K562 (cell line): ENCODE measurements around the gene PRELID1. TPM values are rescaled to one million over a fixed set of nuclear protein-coding genes. Genes with fewer than 3 reads are reported as not detected.
A peak's percentile ranks its signal among the peaks of the same experiment; 100 is the strongest.

Source experiments
- BRF1 ChIP-seq: IDR thresholded peaks from 3 replicates; pipeline ENCODE4 v1.6.1; 2011; ENCODE audit warnings: borderline replicate concordance, mild to moderate bottlenecking; ENCODE audit not compliant: insufficient read length; ENCODE audit errors: extremely low read depth
- CBX1 ChIP-seq: sonication (generic); IDR thresholded peaks from 2 replicates; pipeline ENCODE4 v1.6.1; 2016; ENCODE audit warnings: antibody characterized with exemption, low read depth, mild to moderate bottlenecking
- CHCHD3 ChIP-seq: fragments of 250-450 bp; sonication (Bioruptor Pico); IDR thresholded peaks from 2 replicates; pipeline ENCODE4 v2.1.2; 2022; ENCODE audit warnings: mild to moderate bottlenecking
- ESRRB ChIP-seq: fragments of 250-450 bp; sonication (Bioruptor Pico); IDR thresholded peaks from 2 replicates; pipeline ENCODE4 v1.5.0; 2020; ENCODE audit warnings: mild to moderate bottlenecking, moderate library complexity, borderline replicate concordance
- FOXA3 ChIP-seq, 2 experiments: fragments of 450-650 bp in 1 of 2; sonication (generic) in 1 of 2; formaldehyde crosslinking; IDR thresholded peaks in 1 of 2; conservative IDR thresholded peaks in 1 of 2; 2 replicates each; pipeline versions ENCODE4 v1.4.0 to v1.8.0; 2020 to 2022; ENCODE audit warnings: mild to moderate bottlenecking in 2 of 2, missing genetic modification reagents in 1 of 2
- HNRNPLL ChIP-seq: fragments of 200-400 bp; formaldehyde crosslinking; IDR thresholded peaks from 2 replicates; pipeline ENCODE4 v1.6.1; 2017; ENCODE audit warnings: low read length, low read depth, mild to moderate bottlenecking; ENCODE audit not compliant: poor library complexity, severe bottlenecking
- MLX ChIP-seq, 2 experiments: fragments of 450-650 bp in 1 of 2; sonication (generic) in 1 of 2; formaldehyde crosslinking; conservative IDR thresholded peaks; 2 replicates each; pipeline versions ENCODE4 v1.4.0 to v1.8.1; 2020 to 2022; ENCODE audit warnings: mild to moderate bottlenecking in 1 of 2, missing genetic modification reagents in 1 of 2
- MTF1 ChIP-seq: fragments of 250-450 bp; sonication (Bioruptor Pico); IDR thresholded peaks from 2 replicates; pipeline ENCODE4 v1.9.0; 2021; ENCODE audit warnings: moderate library complexity, mild to moderate bottlenecking, inconsistent platforms, borderline replicate concordance
- NCOA2 ChIP-seq, 2 experiments: fragments of 450-650 bp; IDR thresholded peaks; 2 replicates each; pipeline ENCODE4 v1.6.1; 2018; ENCODE audit warnings: mild to moderate bottlenecking in 2 of 2, moderate library complexity in 1 of 2; ENCODE audit not compliant: partially characterized antibody in 2 of 2
- NFIX ChIP-seq: fragments of 250-450 bp; sonication (Bioruptor Pico); IDR thresholded peaks from 2 replicates; pipeline ENCODE4 v1.4.0; 2020; ENCODE audit warnings: low read depth, mild to moderate bottlenecking, moderate library complexity
- NFYB ChIP-seq: IDR thresholded peaks from 2 replicates; pipeline ENCODE4 v1.6.1; 2011; ENCODE audit warnings: mild to moderate bottlenecking, moderate library complexity; ENCODE audit not compliant: insufficient read length; ENCODE audit errors: extremely low read depth
- PATZ1 ChIP-seq: fragments of 250-450 bp; sonication (Bioruptor Pico); IDR thresholded peaks from 2 replicates; pipeline ENCODE4 v1.5.0; 2020; ENCODE audit warnings: mild to moderate bottlenecking, borderline replicate concordance
- RBM14 ChIP-seq: fragments of 200-400 bp; formaldehyde crosslinking; IDR thresholded peaks from 2 replicates; pipeline ENCODE4 v1.6.1; 2018; ENCODE audit warnings: low read depth, mild to moderate bottlenecking, low read length, moderate library complexity, borderline replicate concordance; ENCODE audit not compliant: insufficient read depth
- SMARCC2 ChIP-seq: fragments of 450-650 bp; IDR thresholded peaks from 2 replicates; pipeline ENCODE4 v1.6.1; 2017; ENCODE audit warnings: antibody characterized with exemption, moderate library complexity, mild to moderate bottlenecking, low read depth
- SNIP1 ChIP-seq: fragments of 450-650 bp; IDR thresholded peaks from 2 replicates; pipeline ENCODE4 v1.7.1; 2017; ENCODE audit warnings: low read depth, mild to moderate bottlenecking
- TOE1 ChIP-seq, 2 experiments: fragments of 450-650 bp in 1 of 2; sonication (generic) in 1 of 2; formaldehyde crosslinking in 1 of 2; IDR thresholded peaks; 2 replicates each; pipeline versions ENCODE4 v1.7.1 to v1.8.0; 2016 to 2022; ENCODE audit warnings: borderline replicate concordance in 2 of 2, mild to moderate bottlenecking in 2 of 2, antibody characterized with exemption in 1 of 2, inconsistent platforms in 1 of 2, low read depth in 1 of 2, missing genetic modification reagents in 1 of 2, moderate library complexity in 1 of 2
- UBTF ChIP-seq, 2 experiments: IDR thresholded peaks; 2 replicates each; pipeline ENCODE4 v1.6.1; 2012; ENCODE audit warnings: improper control_type of control experiment in 2 of 2, low read depth in 2 of 2, low read length in 2 of 2, borderline replicate concordance in 1 of 2
- USF1 ChIP-seq: sonication (generic); formaldehyde crosslinking; IDR thresholded peaks from 2 replicates; pipeline ENCODE4 v1.9.0; 2022; ENCODE audit warnings: mild to moderate bottlenecking, missing genetic modification reagents
- ZKSCAN3 ChIP-seq: fragments of 250-450 bp; sonication (Bioruptor Pico); IDR thresholded peaks from 2 replicates; pipeline ENCODE4 v1.4.0; 2020
- polyA plus RNA-seq, 8 experiments: library from polyadenylated mRNA; depleted of rRNA in 4 of 8; stranded (reverse) in 5 of 8; unstranded in 3 of 8; fragments of >200 nt; fragmentation: Nextera tagmentation in 2 of 8; fragmentation: Illumina TruSeq in 1 of 8; extraction: Ambion mirVana in 2 of 8; extraction: Trizol in 1 of 8; gene quantifications; 2 replicates each; pipeline versions ENCODE4 v1.2.1 to v1.2.3, GENCODE V29; 2011 to 2014; ENCODE audit warnings: inconsistent platforms in 1 of 8, missing spikeins in 1 of 8
- total RNA-seq, 7 experiments: library from RNA; depleted of rRNA in 6 of 7; stranded (reverse); fragments of >200 nt in 6 of 7; fragmentation: Illumina TruSeq in 2 of 7; extraction: Trizol in 2 of 7; gene quantifications; 2 replicates each; pipeline versions ENCODE4 v1.2.1 to v1.2.3, GENCODE V29; 2011 to 2021; ENCODE audit warnings: low replicate concordance in 1 of 7

The PRELID1 gene
- total and polyA plus RNA-seq, 9 of the 15 experiments (the other 6 are each of a cell fraction or from before 2014, with no cell fraction given): 40.1 to 484 (median 340) TPM

- TF ChIP-seq HNRNPLL: no peak
- TF ChIP-seq BRF1: no peak
- no peak for TF ChIP-seq SNIP1
- no peak for TF ChIP-seq NFYB
- TF ChIP-seq RBM14: no peak
- TF ChIP-seq NFIX (CRISPR knock-in tag): no peak
- TF ChIP-seq FOXA3 (CRISPR knock-in tag; conservative IDR thresholded peaks at IDR 0.05 in 1 of 2, IDR thresholded peaks at IDR 0.05 in 1 of 2): peak in 1 of 2 experiments; percentile 74; a peak in 1 of 4 replicates
- TF ChIP-seq CBX1: no peak
- no peak for TF ChIP-seq SMARCC2
- TF ChIP-seq MTF1 (CRISPR knock-in tag): no peak
- TF ChIP-seq TOE1 (IDR thresholded peaks at IDR 0.05; ENCODE audit: borderline replicate concordance): no peak
- TF ChIP-seq TOE1 (CRISPR knock-in tag; IDR thresholded peaks at IDR 0.05; ENCODE audit: borderline replicate concordance, low read depth): no peak
- TF ChIP-seq UBTF (IDR thresholded peaks at IDR 0.05; ENCODE audit: borderline replicate concordance in 1 of 2, low read depth in 2 of 2, low read length in 2 of 2): no peak
- TF ChIP-seq CHCHD3 (CRISPR knock-in tag): no peak
- TF ChIP-seq ZKSCAN3: no peak
- peak; percentile 26; the same call in 1 of the 2 replicates for TF ChIP-seq USF1
- TF ChIP-seq PATZ1 (CRISPR knock-in tag): no peak
- no peak for TF ChIP-seq ESRRB (CRISPR knock-in tag)
- TF ChIP-seq MLX (CRISPR knock-in tag; conservative IDR thresholded peaks at IDR 0.05): no peak
- TF ChIP-seq NCOA2 (IDR thresholded peaks at IDR 0.05; ENCODE audit: partially characterized antibody in 2 of 2): no peak
These were observed 6.0 kb downstream of the PRELID1 start (continued) for GRCh38 chr5:177309351-177310191.
